Osteocyte (in vitro differentiated cells): ENCODE results near the gene EME2. TPM values are rescaled to one million over a fixed set of nuclear protein-coding genes. Genes with fewer than 3 reads are reported as not detected.

ENCODE experiments used
- DNase-seq: peaks from one replicate; pipeline ENCODE4 v3.0.0; 2021; ENCODE audit warnings: mixed read lengths; ENCODE audit not compliant: unreplicated experiment; ENCODE audit errors: extremely low spot score
- H3K27ac Mint-ChIP-seq: one replicate; pipeline ENCODE4 v1.8.0; 2021; ENCODE audit warnings: mild to moderate bottlenecking, mixed read lengths; ENCODE audit not compliant: unreplicated experiment
- H3K27me3 Mint-ChIP-seq: one replicate; pipeline ENCODE4 v1.8.0; 2021; ENCODE audit warnings: mixed read lengths; ENCODE audit not compliant: unreplicated experiment
- H3K36me3 Mint-ChIP-seq: one replicate; pipeline ENCODE4 v1.8.0; 2021; ENCODE audit warnings: mixed read lengths; ENCODE audit not compliant: unreplicated experiment
- H3K4me1 Mint-ChIP-seq: one replicate; pipeline ENCODE4 v1.8.0; 2021; ENCODE audit warnings: mixed read lengths; ENCODE audit not compliant: unreplicated experiment
- H3K4me3 Mint-ChIP-seq: one replicate; pipeline ENCODE4 v1.8.0; 2021; ENCODE audit warnings: mild to moderate bottlenecking, moderate library complexity, mixed read lengths; ENCODE audit not compliant: unreplicated experiment
- H3K9me3 Mint-ChIP-seq: one replicate; pipeline ENCODE4 v1.8.0; 2021; ENCODE audit warnings: mixed read lengths; ENCODE audit not compliant: unreplicated experiment
- total RNA-seq: library from RNA; stranded (reverse); gene quantifications from 2 replicates; pipeline ENCODE4 v1.2.1, GENCODE V29; 2021
- TF ChIP-seq, protein P1 (sequence below): fragments of 200-600 bp; sonication (generic); IDR thresholded peaks from 2 replicates; pipeline ENCODE4 v1.5.0; 2021; ENCODE audit warnings: antibody characterized with exemption, mild to moderate bottlenecking, moderate library complexity

EME2 gene
- total RNA-seq, 1 donor from 2014 or later = 21.5 TPM

DNA sequence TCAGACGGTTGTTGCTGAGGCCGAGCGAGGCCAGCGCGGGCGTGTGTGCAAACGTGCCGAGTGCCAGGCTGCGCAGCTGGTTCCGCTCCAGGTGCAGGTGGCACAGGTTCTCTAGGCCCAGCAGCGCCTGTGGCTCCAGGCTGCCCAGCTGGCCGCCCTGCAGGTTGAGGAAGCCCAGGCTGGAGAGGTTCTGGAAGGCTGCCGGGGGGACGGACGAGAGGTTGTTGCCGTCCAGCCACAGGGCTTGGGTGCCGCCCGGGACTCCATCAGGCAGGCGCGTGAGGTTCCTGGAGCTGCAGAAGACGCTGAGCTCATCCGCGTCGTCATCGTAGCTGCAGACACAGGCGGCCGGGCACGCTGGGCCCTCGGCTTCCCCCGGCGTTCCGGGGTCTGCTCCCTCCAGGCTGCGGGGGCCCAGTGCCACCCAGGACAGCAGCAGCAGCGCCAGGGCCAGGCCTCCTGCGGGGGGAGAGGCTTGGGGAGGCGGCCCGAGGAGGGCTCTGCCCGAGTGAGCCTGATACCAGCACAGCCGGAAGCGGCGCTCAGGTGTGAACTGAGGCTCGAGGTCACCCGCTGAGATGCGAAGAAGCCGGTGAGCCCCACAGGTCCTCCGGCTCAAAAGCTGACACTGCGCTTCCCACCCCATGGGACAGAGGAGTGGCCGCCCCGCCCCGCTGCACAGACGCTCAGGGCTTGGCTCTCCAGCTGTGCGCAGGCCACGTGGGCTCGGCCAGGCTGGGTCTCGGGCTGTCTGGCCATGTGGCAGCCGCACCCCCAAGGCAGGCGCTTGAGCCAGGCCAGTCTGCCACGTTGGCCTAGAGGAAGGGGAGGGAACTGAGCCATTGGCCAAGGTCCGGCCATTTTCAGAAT is 19.6 kb downstream of the EME2 start:
- peaks cover 4% of the 10 kb centered on the region for H3K36me3 Mint-ChIP-seq
- H3K27me3 Mint-ChIP-seq = no peaks in the 10 kb centered on the region
- H3K27ac Mint-ChIP-seq = no peak overlapping the region
- no peaks in the 10 kb centered on the region for H3K4me1 Mint-ChIP-seq
- TF ChIP-seq, protein P1, sequence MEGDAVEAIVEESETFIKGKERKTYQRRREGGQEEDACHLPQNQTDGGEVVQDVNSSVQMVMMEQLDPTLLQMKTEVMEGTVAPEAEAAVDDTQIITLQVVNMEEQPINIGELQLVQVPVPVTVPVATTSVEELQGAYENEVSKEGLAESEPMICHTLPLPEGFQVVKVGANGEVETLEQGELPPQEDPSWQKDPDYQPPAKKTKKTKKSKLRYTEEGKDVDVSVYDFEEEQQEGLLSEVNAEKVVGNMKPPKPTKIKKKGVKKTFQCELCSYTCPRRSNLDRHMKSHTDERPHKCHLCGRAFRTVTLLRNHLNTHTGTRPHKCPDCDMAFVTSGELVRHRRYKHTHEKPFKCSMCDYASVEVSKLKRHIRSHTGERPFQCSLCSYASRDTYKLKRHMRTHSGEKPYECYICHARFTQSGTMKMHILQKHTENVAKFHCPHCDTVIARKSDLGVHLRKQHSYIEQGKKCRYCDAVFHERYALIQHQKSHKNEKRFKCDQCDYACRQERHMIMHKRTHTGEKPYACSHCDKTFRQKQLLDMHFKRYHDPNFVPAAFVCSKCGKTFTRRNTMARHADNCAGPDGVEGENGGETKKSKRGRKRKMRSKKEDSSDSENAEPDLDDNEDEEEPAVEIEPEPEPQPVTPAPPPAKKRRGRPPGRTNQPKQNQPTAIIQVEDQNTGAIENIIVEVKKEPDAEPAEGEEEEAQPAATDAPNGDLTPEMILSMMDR = no peak
- H3K4me3 Mint-ChIP-seq = no peak overlapping the region
- no peaks in the 10 kb centered on the region for H3K9me3 Mint-ChIP-seq
- peak; percentile 84 for DNase-seq

DNA sequence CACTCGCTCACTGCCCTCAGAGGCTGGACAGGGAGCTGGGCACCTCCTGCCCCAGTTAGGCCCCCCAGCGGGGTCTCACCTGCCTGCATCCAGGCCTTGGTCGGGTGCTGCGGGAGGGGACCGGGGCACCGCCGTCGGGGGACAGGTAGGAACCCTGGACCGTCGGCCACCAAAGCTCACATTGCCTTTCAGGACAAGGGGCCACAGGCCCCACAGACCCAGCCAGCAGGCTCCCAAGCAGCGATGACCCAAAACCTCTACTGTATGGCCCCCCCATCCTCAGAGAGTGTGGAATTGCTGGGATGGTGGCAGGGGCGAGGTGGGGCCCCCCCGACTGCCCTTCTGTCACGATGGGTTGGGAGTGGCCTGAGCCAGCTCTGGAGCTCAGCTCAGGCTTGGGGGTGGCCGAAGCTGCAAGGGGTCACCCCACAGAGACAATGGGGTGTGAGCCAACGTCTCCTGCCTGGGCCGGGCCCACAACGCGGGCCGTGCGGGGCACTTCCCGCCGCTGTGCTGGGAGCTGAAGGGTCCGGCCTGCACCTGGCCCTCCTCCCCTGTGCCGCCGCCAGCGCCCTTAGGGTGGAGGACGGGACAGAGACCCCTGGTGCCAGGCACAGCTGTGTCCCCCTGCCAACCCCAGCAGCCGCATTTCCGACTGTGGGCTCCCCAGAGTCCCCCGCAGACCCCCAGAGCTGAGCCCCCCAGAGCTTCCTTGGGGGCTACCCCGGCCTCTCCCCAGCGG is 20.4 kb downstream of the EME2 start:
- peak; percentile 82 for DNase-seq
- Mint-ChIP-seq H3K36me3 (peaks cover 7% of the 10 kb centered on the region), H3K27me3 (no peaks in the 10 kb centered on the region), H3K4me3 (no peak overlapping the region), H3K4me1 (no peaks in the 10 kb centered on the region), H3K9me3 (no peaks in the 10 kb centered on the region), H3K27ac (no peak overlapping the region)
- TF ChIP-seq, protein P1 = no peak

DNA sequence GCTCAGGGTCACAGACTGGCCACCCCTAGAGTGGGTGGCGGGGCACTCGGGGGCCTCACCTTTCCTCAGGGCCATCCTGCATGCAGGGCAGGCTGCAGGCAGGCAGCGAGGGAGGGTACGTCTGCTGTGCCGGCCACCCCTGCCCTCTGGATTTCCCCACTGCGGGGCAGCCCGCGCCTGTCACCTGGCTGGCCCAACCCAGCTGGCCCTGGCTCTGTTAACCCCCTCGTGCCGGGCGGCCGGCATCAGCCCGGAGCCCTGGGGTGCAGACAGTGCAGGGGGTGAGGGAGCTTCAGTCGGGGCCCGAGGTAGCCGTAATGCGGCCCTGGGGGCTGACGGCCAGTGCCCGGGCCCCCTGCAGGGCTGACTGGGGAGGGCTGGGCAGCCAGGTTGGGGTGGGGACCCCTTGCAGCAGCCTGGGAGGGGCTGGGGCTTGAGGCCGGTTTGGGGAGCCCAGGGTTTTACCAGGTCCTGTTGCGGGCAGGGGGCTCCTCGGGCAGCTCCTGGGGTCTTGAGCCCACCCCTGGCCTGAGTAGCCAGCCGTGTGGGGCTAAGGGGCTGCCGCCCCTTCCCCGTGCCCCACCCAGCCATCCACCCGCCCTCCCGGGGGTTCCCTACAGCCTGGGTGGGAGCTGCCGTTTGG is 21.1 kb downstream of the EME2 start, which contains the start of gene IGFALS:
IGFALS (minus strand) TSS at position 128 of the 643 bp plus-strand sequence; CDS start at position 75, 53 bp downstream.
- TF ChIP-seq, protein P1 = no peak
- Mint-ChIP-seq H3K9me3 (no peaks in the 10 kb centered on the region), H3K4me1 (no peaks in the 10 kb centered on the region), H3K4me3 (no peak within 1 kb of the TSS), H3K27ac (no peak within 1 kb of the TSS), H3K27me3 (no peaks in the 10 kb centered on the region), H3K36me3 (peaks cover 7% of the 10 kb centered on the region)
- peak; percentile 84 for DNase-seq

DNA sequence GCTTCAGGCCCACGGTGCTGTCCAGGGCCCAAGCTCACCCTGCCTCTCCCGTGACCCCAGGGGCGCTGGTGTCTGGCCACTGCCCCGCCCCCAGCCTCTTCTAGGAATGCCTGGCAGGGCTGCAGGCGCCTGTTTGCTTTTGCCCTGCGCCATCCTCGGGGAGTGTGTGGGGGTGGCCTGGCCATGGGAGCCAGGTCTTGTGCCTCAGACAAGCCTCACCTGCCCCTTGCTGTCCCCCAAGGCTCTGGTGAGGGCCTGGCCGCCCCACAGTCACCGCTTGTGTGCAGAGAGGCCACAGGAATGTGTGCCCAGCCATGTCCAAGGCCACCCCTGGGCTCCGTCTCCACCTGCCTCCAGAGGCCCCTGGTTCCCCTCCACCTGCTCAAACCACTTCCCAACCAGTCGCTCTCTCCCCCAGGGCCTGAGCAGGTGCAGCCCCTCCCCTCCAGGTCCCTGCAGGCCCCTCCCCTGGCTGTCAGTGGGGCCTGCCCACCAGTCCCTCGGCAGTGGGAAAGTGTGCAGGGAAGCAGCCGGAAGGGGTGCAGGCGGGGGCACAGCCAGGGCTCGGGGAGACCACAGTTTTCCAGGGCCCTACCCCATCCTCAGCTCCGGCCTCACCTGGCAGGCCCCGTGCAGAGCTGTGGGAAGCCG is 21.7 kb downstream of the EME2 start:
- H3K4me1 Mint-ChIP-seq = no peaks in the 10 kb centered on the region
- no peak overlapping the region for H3K4me3 Mint-ChIP-seq

More for the DNA sequence above, 21.7 kb downstream of the EME2 start:
- no peaks in the 10 kb centered on the region for H3K27me3 Mint-ChIP-seq
- peaks cover 4% of the 10 kb centered on the region for H3K36me3 Mint-ChIP-seq
- TF ChIP-seq, protein P1 = no peak
- H3K9me3 Mint-ChIP-seq = peaks cover 4% of the 10 kb centered on the region
- no peak overlapping the region for H3K27ac Mint-ChIP-seq
- DNase-seq = no peak
